Right lobe of liver (tissue), 4 donors: ENCODE results near the gene CIAO3.

Source experiments
- CTCF ChIP-seq, 4 donors: fragments of 200-600 bp in 3 of 4; fragments of 450-650 bp in 1 of 4; IDR thresholded peaks; one replicate each; pipeline versions ENCODE4 v1.5.1 to v1.8.0; 2016 to 2022; ENCODE audit warnings: antibody characterized with exemption in 4 of 4, mild to moderate bottlenecking in 2 of 4
- POLR2A ChIP-seq: fragments of 450-650 bp; IDR thresholded peaks from one replicate; pipeline ENCODE4 v1.6.1; 2017; ENCODE audit warnings: antibody characterized with exemption, mild to moderate bottlenecking
- donor health status: DM: no; HTN: no; CAD: no.
- donor health status: DM: no; HTN: no; CAD: no.
- donor health status: DM: no; HTN: yes; CAD: no.

GRCh38 chr16:723695-724094 is 17.1 kb downstream of the CIAO3 start:
- TF ChIP-seq CTCF (IDR thresholded peaks at IDR 0.05) (no peak), POLR2A (no peak)
